ENCODE results near the gene SLFN12L.

DNA sequence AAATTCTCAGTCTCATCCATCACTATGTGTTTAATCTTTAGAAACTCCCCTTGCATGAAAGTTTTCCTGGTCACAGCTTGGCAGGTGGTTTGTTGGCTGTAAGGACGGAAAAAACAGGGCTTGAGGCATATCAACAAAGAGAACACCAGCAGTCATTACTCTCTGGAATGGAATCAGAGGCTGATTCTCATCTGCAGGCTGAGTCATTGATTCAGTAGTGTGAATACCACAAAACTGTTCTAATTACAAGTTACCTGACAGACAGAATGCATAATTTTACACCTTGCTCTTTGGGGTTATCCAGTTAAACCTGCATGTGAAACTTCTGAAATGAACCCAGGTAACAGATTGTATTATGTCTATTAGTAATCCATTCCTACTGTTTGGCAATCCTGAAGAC, 11.5 kb upstream of the SLFN12L start:
- no peak for TF ChIP-seq GATA3 (IDR thresholded peaks at IDR 0.05; ENCODE audit: low read depth, low read length)
- TF ChIP-seq GATA2 (IDR thresholded peaks at IDR 0.05; ENCODE audit: low read depth, low read length) = no peak
